CD14-positive monocyte (primary cell): ENCODE results near the gene CD320. TPM values are rescaled to one million over a fixed set of nuclear protein-coding genes. Genes with fewer than 3 reads are reported as not detected.

Source experiments
- DNase-seq, 3 donors: peaks; one replicate each; pipeline ENCODE4 v3.0.0-alpha.2; 2011 to 2022
- H2AFZ ChIP-seq: 2 replicates; pipeline ENCODE4 v1.6.0; 2012; ENCODE audit warnings: mild to moderate bottlenecking, low read depth, low read length, inconsistent platforms; ENCODE audit not compliant: insufficient read depth, poor library complexity, severe bottlenecking
- H3K27ac ChIP-seq, 2 donors: 1 replicate in 1 of 2; 2 replicates in 1 of 2; pipeline ENCODE4 v1.5.1; 2012 to 2013; ENCODE audit warnings: low read length in 2 of 2, control low read depth in 1 of 2, inconsistent platforms in 1 of 2, low read depth in 1 of 2, mild to moderate bottlenecking in 1 of 2
- H3K27me3 ChIP-seq, 2 donors: one replicate each; pipeline versions ENCODE4 v1.6.0 to v1.6.1; 2011 to 2013; ENCODE audit warnings: low read length in 2 of 2; ENCODE audit not compliant: control insufficient read depth in 2 of 2, insufficient read depth in 2 of 2
- H3K36me3 ChIP-seq, 2 donors: replicated peaks in 1 of 2; 1 replicate in 1 of 2; 2 replicates in 1 of 2; pipeline versions ENCODE4 v1.5.1 to v1.6.1; 2012 to 2013; ENCODE audit warnings: low read length in 2 of 2, control low read depth in 1 of 2, inconsistent platforms in 1 of 2, mild to moderate bottlenecking in 1 of 2; ENCODE audit not compliant: insufficient read depth in 2 of 2, control insufficient read depth in 1 of 2
- H3K4me1 ChIP-seq, 2 donors: 1 replicate in 1 of 2; 2 replicates in 1 of 2; pipeline versions ENCODE4 v1.5.1 to v1.6.1; 2012 to 2013; ENCODE audit warnings: low read length in 2 of 2, control low read depth in 1 of 2, inconsistent platforms in 1 of 2, mild to moderate bottlenecking in 1 of 2, moderate library complexity in 1 of 2; ENCODE audit not compliant: insufficient read depth in 2 of 2, control insufficient read depth in 1 of 2
- H3K4me2 ChIP-seq: replicated peaks from 2 replicates; pipeline ENCODE3; 2012; ENCODE audit warnings: low read length, moderate library complexity, mild to moderate bottlenecking; ENCODE audit not compliant: poor library complexity, severe bottlenecking; ENCODE audit errors: extremely low read depth
- H3K4me3 ChIP-seq, 3 experiments: fragments of 200-600 bp in 1 of 3; sonication (generic) in 1 of 3; replicated peaks in 1 of 3; 1 replicate in 2 of 3; 2 replicates in 1 of 3; pipeline ENCODE4 v1.5.1; 2011 to 2013; ENCODE audit warnings: low read length in 3 of 3, mild to moderate bottlenecking in 3 of 3, control low read depth in 2 of 3, low read depth in 2 of 3, inconsistent platforms in 1 of 3, moderate library complexity in 1 of 3
- H3K79me2 ChIP-seq: 2 replicates; pipeline ENCODE4 v1.6.0; 2012; ENCODE audit warnings: mild to moderate bottlenecking, control low read depth, inconsistent platforms, low read length, moderate library complexity; ENCODE audit not compliant: insufficient read depth
- H3K9ac ChIP-seq: 2 replicates; pipeline ENCODE4 v1.6.0; 2017; ENCODE audit warnings: low read length, mild to moderate bottlenecking; ENCODE audit not compliant: insufficient read depth, poor library complexity, severe bottlenecking
- H3K9me3 ChIP-seq, 2 donors: replicated peaks in 1 of 2; 1 replicate in 1 of 2; 2 replicates in 1 of 2; pipeline versions ENCODE4 v1.5.1 to v1.6.1; 2012 to 2013; ENCODE audit warnings: low read length in 2 of 2, control low read depth in 1 of 2; ENCODE audit not compliant: control insufficient read depth in 1 of 2, insufficient read depth in 1 of 2
- H4K20me1 ChIP-seq: 2 replicates; pipeline ENCODE4 v1.6.0; 2012; ENCODE audit warnings: mild to moderate bottlenecking, low read length, control low read depth, moderate library complexity; ENCODE audit not compliant: insufficient read depth
- H3K27ac Mint-ChIP-seq, 7 donors: one replicate each; pipeline ENCODE4 v1.8.0; 2020; ENCODE audit warnings: mild to moderate bottlenecking in 7 of 7, mixed read lengths in 7 of 7, moderate library complexity in 6 of 7, inconsistent platforms in 2 of 7
- H3K27me3 Mint-ChIP-seq, 3 donors: one replicate each; pipeline ENCODE4 v1.8.0; 2021 to 2022; ENCODE audit warnings: low read depth in 3 of 3, mild to moderate bottlenecking in 3 of 3, mixed read lengths in 3 of 3, moderate library complexity in 3 of 3, inconsistent platforms in 1 of 3
- H3K36me3 Mint-ChIP-seq, 2 donors: one replicate each; pipeline ENCODE4 v1.8.0; 2020; ENCODE audit warnings: mixed read lengths in 2 of 2, inconsistent platforms in 1 of 2, mild to moderate bottlenecking in 1 of 2
- H3K4me1 Mint-ChIP-seq: one replicate; pipeline ENCODE4 v1.8.0; 2020; ENCODE audit warnings: mild to moderate bottlenecking, mixed read lengths
- H3K4me3 Mint-ChIP-seq, 2 donors: one replicate each; pipeline ENCODE4 v1.8.0; 2020; ENCODE audit warnings: mild to moderate bottlenecking in 2 of 2, mixed read lengths in 2 of 2, moderate library complexity in 1 of 2
- H3K9me3 Mint-ChIP-seq, 7 donors: one replicate each; pipeline ENCODE4 v1.8.0; 2020 to 2022; ENCODE audit warnings: mixed read lengths in 7 of 7, mild to moderate bottlenecking in 6 of 7, moderate library complexity in 6 of 7, inconsistent platforms in 2 of 7
- WGBS: methylation state at CpG from one replicate; pipeline ENCODE4 v1.1.5; 2013; ENCODE audit warnings: missing lambda C conversion rate; ENCODE audit not compliant: insufficient coverage; 5-methylcytosine and 5-hydroxymethylcytosine counted together
- intact Hi-C, 2 donors: fragments of 100-400 bp; cut with micrococcal nuclease; formaldehyde crosslinking; loops; one replicate each; pipeline versions ENCODE4 v1.15.0 to v1.15.1; 2023
- polyA plus RNA-seq, 3 donors: library from polyadenylated mRNA; depleted of rRNA in 1 of 3; unstranded in 2 of 3; stranded (reverse) in 1 of 3; fragments of 300-500 nt in 2 of 3; fragments of >200 nt in 1 of 3; fragmentation: Illumina TruSeq in 2 of 3; gene quantifications; 1 replicate in 2 of 3; 2 replicates in 1 of 3; pipeline ENCODE4 v1.2.3, GENCODE V29; 2012 to 2021
- TF ChIP-seq, protein P1 (sequence below): fragments of 200-600 bp; IDR thresholded peaks from one replicate; pipeline ENCODE4 v1.8.0; 2022; ENCODE audit warnings: antibody characterized with exemption, mild to moderate bottlenecking

Gene CD320
- polyA plus RNA-seq, 3 donors: 0.72 to 2.5 (median 1.0) TPM

DNA sequence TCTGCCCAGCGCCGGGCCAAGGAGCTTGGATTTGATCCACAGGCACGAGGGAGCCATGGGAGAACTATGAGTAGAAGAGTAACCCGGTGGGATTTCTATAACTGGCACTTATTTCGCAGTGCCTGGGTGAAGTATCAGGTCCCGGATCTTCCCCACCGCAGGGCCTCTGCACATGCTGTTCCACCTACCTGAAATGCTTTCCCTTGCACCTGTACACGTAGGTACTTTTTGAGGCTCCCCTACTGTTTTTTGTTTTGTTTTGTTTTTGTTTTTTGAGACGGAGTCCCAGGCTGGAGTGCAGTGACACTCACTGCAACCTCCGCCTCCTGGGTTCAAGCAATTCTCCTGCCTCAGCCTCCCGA is 35.3 kb upstream of the CD320 start:
- H3K4me2 ChIP-seq: peak overlapping the region; percentile 62
- H3K36me3 Mint-ChIP-seq: no peaks in the 10 kb centered on the region
- H3K4me1 Mint-ChIP-seq: peaks cover 9% of the 10 kb centered on the region
- peaks cover 38 to 59% of the 10 kb centered on the region in 2 donors for H3K27me3 ChIP-seq
- WGBS: 0% methylated on average over 3 of the region's 11 CpGs
- H2AFZ ChIP-seq: peak overlapping the region; percentile 56
- H3K27ac ChIP-seq: no peak overlapping the region
- H3K9me3 Mint-ChIP-seq: peaks cover 0 to 16% (median 3%) of the 10 kb centered on the region in 7 donors
- peak overlapping the region in 1 of 3 experiments; percentile 59 for H3K4me3 ChIP-seq
- H3K36me3 ChIP-seq: no peaks in the 10 kb centered on the region
- peaks cover 59 to 77% (median 60%) of the 10 kb centered on the region in 3 donors for H3K27me3 Mint-ChIP-seq
- H3K27ac Mint-ChIP-seq: no peak overlapping the region
- no peak for DNase-seq
- no peaks in the 10 kb centered on the region for H4K20me1 ChIP-seq
- peak overlapping the region; percentile 37 to 87 for H3K4me3 Mint-ChIP-seq
- H3K79me2 ChIP-seq: no peaks in the 10 kb centered on the region
- H3K4me1 ChIP-seq: peaks cover 8 to 11% of the 10 kb centered on the region in 2 donors
- H3K9ac ChIP-seq: no peak overlapping the region
- no peaks in the 10 kb centered on the region for H3K9me3 ChIP-seq
- intact Hi-C loops: no loop called here
- TF ChIP-seq, protein P1, sequence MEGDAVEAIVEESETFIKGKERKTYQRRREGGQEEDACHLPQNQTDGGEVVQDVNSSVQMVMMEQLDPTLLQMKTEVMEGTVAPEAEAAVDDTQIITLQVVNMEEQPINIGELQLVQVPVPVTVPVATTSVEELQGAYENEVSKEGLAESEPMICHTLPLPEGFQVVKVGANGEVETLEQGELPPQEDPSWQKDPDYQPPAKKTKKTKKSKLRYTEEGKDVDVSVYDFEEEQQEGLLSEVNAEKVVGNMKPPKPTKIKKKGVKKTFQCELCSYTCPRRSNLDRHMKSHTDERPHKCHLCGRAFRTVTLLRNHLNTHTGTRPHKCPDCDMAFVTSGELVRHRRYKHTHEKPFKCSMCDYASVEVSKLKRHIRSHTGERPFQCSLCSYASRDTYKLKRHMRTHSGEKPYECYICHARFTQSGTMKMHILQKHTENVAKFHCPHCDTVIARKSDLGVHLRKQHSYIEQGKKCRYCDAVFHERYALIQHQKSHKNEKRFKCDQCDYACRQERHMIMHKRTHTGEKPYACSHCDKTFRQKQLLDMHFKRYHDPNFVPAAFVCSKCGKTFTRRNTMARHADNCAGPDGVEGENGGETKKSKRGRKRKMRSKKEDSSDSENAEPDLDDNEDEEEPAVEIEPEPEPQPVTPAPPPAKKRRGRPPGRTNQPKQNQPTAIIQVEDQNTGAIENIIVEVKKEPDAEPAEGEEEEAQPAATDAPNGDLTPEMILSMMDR: no peak

DNA sequence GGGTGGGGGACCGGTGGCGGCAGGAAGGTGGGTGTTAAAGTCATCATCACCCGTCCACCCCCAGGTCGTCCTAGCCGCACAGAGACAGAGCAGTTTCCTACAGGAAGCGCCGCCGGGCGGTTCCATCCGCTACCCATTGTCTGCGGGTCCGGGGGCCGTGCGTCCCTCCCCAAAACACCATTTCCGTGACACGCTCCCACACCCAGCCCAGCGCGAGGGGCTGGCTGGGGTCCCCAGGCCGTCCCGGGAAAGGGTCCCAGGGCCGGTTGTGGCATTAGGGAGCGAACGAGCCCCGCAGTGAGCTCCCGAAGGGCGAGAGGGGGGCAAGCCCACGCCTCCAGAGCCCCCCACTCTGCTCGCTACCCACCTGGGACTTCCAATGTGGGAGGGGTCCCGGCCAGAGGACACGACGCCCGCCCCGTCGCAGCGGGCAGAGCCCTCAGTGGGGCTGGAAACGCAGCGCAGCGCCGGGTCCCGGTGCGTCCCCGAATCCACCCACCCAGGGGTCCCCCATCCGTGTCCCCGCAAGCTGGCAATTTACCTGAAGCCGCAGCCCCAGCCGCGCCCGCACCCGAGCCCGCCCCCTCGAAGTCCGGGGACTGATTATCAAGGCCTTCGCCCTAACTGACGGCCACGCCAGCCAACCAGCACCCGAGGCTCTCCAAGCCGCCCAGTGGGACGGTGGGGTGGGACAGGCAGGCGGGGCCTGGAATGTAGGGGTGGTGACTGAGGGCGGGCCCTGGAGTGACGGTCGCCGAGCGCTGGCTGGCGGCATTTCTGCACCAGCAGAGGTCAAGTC is 34.7 kb upstream of the CD320 start, which contains the start of gene KANK3:
TSS of gene KANK3 (minus strand) at position 579 of the 799 bp plus-strand sequence. CDS start 5,434 bp downstream, outside the sequence.
- intact Hi-C loops: no loop called here
- Histone ChIP-seq H3K4me3 (peak within 1 kb of the TSS in 2 of 3 experiments; percentile 3 to 59), H3K79me2 (no peaks in the 10 kb centered on the region), H3K4me2 (peak within 1 kb of the TSS; percentile 62), H3K4me1 (peaks cover 8 to 11% of the 10 kb centered on the region in 2 donors), H4K20me1 (no peaks in the 10 kb centered on the region), H3K36me3 (no peaks in the 10 kb centered on the region), H2AFZ (peak within 1 kb of the TSS; percentile 56), H3K9me3 (no peaks in the 10 kb centered on the region), H3K27me3 (peaks cover 38 to 59% of the 10 kb centered on the region in 2 donors), H3K27ac (no peak within 1 kb of the TSS), H3K9ac (peak within 1 kb of the TSS; percentile 40)
- Mint-ChIP-seq H3K4me3 (peak within 1 kb of the TSS; percentile 37 to 87), H3K27ac (no peak within 1 kb of the TSS), H3K9me3 (peaks cover 0 to 16% (median 4%) of the 10 kb centered on the region in 7 donors), H3K4me1 (peaks cover 9% of the 10 kb centered on the region), H3K27me3 (peaks cover 62 to 82% (median 66%) of the 10 kb centered on the region in 3 donors), H3K36me3 (no peaks in the 10 kb centered on the region)
- TF ChIP-seq, protein P1: no peak
- peak; percentile 56 to 72 (median 69) for DNase-seq
- 2% methylated on average over 60 of the region's 65 CpGs for WGBS
